Esophagus mucosa (tissue), 1 donor: ENCODE measurements around the gene ABLIM1. TPM values are rescaled to one million over a fixed set of nuclear protein-coding genes. Genes with fewer than 3 reads are reported as not detected.

Experiments used
- ATAC-seq: fragments of 200-7000 bp; cut with Tn5 transposase; one replicate; pipeline ENCODE4 v1.9.1; 2020
- total RNA-seq: library from RNA; stranded (reverse); gene quantifications from one replicate; pipeline ENCODE4 v1.2.4, GENCODE V29; 2023
- donor health status: DM: yes; HTN: yes; CAD: no.

Gene ABLIM1
- total RNA-seq, 1 donor from 2014 or later = 304 TPM

- peak; percentile 53 for ATAC-seq
Observed at GRCh38 chr10:114515298-114515914, 142.7 kb downstream of the ABLIM1 start.

GRCh38 chr10:114513381-114513792, 144.7 kb downstream of the ABLIM1 start:
- no peak for ATAC-seq

- ATAC-seq = no peak
Observed at GRCh38 chr10:114511881-114512280, 146.2 kb downstream of the ABLIM1 start.

GRCh38 chr10:114508376-114508775, 149.7 kb downstream of the ABLIM1 start:
- ATAC-seq = no peak

- ATAC-seq = peak; percentile 96
Observed at GRCh38 chr10:114507449-114507848, 150.6 kb downstream of the ABLIM1 start.

- no peak for ATAC-seq
Observed at GRCh38 chr10:114506871-114507385, 151.1 kb downstream of the ABLIM1 start.

GRCh38 chr10:114504769-114505579, 153.1 kb downstream of the ABLIM1 start:
- ATAC-seq = peak; percentile 17

- no peak for ATAC-seq
Observed at GRCh38 chr10:114502074-114502473, 156.0 kb downstream of the ABLIM1 start.

- ATAC-seq = no peak
Observed at GRCh38 chr10:114501650-114502049, 156.4 kb downstream of the ABLIM1 start.

- ATAC-seq = no peak
Observed at GRCh38 chr10:114500643-114501042, 157.4 kb downstream of the ABLIM1 start.

- ATAC-seq = peak; percentile 95
Observed at GRCh38 chr10:114499630-114500190, 158.4 kb downstream of the ABLIM1 start.

- no peak for ATAC-seq
Observed at GRCh38 chr10:114499116-114499515, 159.0 kb downstream of the ABLIM1 start.

GRCh38 chr10:114498413-114499111, 159.5 kb downstream of the ABLIM1 start:
- no peak for ATAC-seq

GRCh38 chr10:114495303-114495702, 162.8 kb downstream of the ABLIM1 start:
- no peak for ATAC-seq

- peak; percentile 19 for ATAC-seq
Observed at GRCh38 chr10:114492351-114493037, 165.6 kb downstream of the ABLIM1 start.

GRCh38 chr10:114491933-114492332, 166.1 kb downstream of the ABLIM1 start:
- no peak for ATAC-seq

GRCh38 chr10:114491419-114491818, 166.7 kb downstream of the ABLIM1 start:
- ATAC-seq = peak; percentile 40

GRCh38 chr10:114489521-114490310, 168.4 kb downstream of the ABLIM1 start:
- no peak for ATAC-seq

- no peak for ATAC-seq
Observed at GRCh38 chr10:114487815-114488536, 170.1 kb downstream of the ABLIM1 start.

- no peak for ATAC-seq
Observed at GRCh38 chr10:114486938-114487814, 170.9 kb downstream of the ABLIM1 start.
